ENCODE data around the gene ZKSCAN7.

GRCh38 chr3:44535364-44535763, 19.6 kb upstream of the ZKSCAN7 start:
- TF ChIP-seq GTF2F1 (IDR thresholded peaks at IDR 0.05; ENCODE audit: borderline replicate concordance, low read depth, low read length) (no peak), JUN (IDR thresholded peaks at IDR 0.05; ENCODE audit: low read depth, low read length) (no peak), POLR2A (IDR thresholded peaks at IDR 0.05; ENCODE audit: control extremely low read depth in 1 of 2, low read depth in 2 of 2, low read length in 2 of 2) (no peak), CBX8 (IDR thresholded peaks at IDR 0.05; ENCODE audit: borderline replicate concordance, low read depth, low read length) (no peak), USF2 (IDR thresholded peaks at IDR 0.05; ENCODE audit: low read length) (no peak), CTCF (IDR thresholded peaks at IDR 0.05; ENCODE audit: control extremely low read depth in 1 of 3, insufficient read depth in 1 of 3, low read depth in 1 of 3, low read length in 3 of 3) (no peak), RAD21 (IDR thresholded peaks at IDR 0.05 in 1 of 2, conservative IDR thresholded peaks at IDR 0.05 in 1 of 2; ENCODE audit: low read depth in 2 of 2, low read length in 2 of 2) (no peak), POLR2AphosphoS5 (IDR thresholded peaks at IDR 0.05; ENCODE audit: low read depth, low read length) (no peak), EZH2 (IDR thresholded peaks at IDR 0.05; ENCODE audit: low read depth, low read length, severe bottlenecking) (no peak), TEAD4 (IDR thresholded peaks at IDR 0.05; ENCODE audit: low read depth, low read length) (no peak), SUZ12 (IDR thresholded peaks at IDR 0.05; ENCODE audit: low read length) (no peak), EP300 (IDR thresholded peaks at IDR 0.05; ENCODE audit: borderline replicate concordance in 1 of 2, low read depth in 2 of 2, low read length in 2 of 2) (no peak)
